Effector memory CD4-positive, alpha-beta T cell (primary cell): ENCODE results near the gene PDCD7.

Experiments
- DNase-seq, 3 donors: peaks; one replicate each; pipeline ENCODE4 v3.0.0-alpha.2; 2020
- H3K27ac ChIP-seq: 2 replicates; pipeline ENCODE4 v1.7.0; 2013; ENCODE audit warnings: mild to moderate bottlenecking, low read length, moderate library complexity; ENCODE audit not compliant: insufficient read depth, poor library complexity, severe bottlenecking
- H3K27me3 ChIP-seq: replicated peaks from 2 replicates; pipeline ENCODE4 v1.7.0; 2013; ENCODE audit warnings: mild to moderate bottlenecking, low read length; ENCODE audit not compliant: insufficient read depth, control insufficient read depth, poor library complexity, severe bottlenecking
- H3K36me3 ChIP-seq: 2 replicates; pipeline ENCODE4 v1.7.0; 2013; ENCODE audit warnings: mild to moderate bottlenecking, low read length, moderate library complexity; ENCODE audit not compliant: control insufficient read depth, insufficient read depth
- H3K4me1 ChIP-seq: 2 replicates; pipeline ENCODE4 v1.7.0; 2013; ENCODE audit warnings: low read length, mild to moderate bottlenecking; ENCODE audit not compliant: control insufficient read depth, insufficient read depth, poor library complexity, severe bottlenecking
- H3K4me3 ChIP-seq: 2 replicates; pipeline ENCODE4 v1.7.0; 2013; ENCODE audit warnings: low read length, low read depth, mild to moderate bottlenecking; ENCODE audit not compliant: insufficient read depth, poor library complexity, severe bottlenecking
- H3K9me3 ChIP-seq: 2 replicates; pipeline ENCODE4 v1.7.0; 2013; ENCODE audit warnings: mild to moderate bottlenecking, low read length, moderate library complexity; ENCODE audit not compliant: control insufficient read depth

The PDCD7 gene

GRCh38 chr15:65134538-65134937, 930 bp upstream of the PDCD7 start:
- Histone ChIP-seq H3K27me3 (no peaks in the 10 kb centered on the region), H3K27ac (no peak overlapping the region), H3K9me3 (no peaks in the 10 kb centered on the region), H3K4me1 (peaks cover 11% of the 10 kb centered on the region), H3K36me3 (no peaks in the 10 kb centered on the region), H3K4me3 (no peak overlapping the region)
- no peak for DNase-seq

GRCh38 chr15:65132878-65133547, 595 bp downstream of the PDCD7 start:
- peaks cover 12% of the 10 kb centered on the region for H3K36me3 ChIP-seq
- DNase-seq, result peak in 1 of 3 donors; percentile 0
- H3K4me1 ChIP-seq, result peaks cover 11% of the 10 kb centered on the region
- peak overlapping the region; percentile 84 for H3K27ac ChIP-seq
- no peaks in the 10 kb centered on the region for H3K27me3 ChIP-seq
- H3K4me3 ChIP-seq, result peak overlapping the region; percentile 98
- no peaks in the 10 kb centered on the region for H3K9me3 ChIP-seq

- no peak overlapping the region for H3K4me3 ChIP-seq
- DNase-seq, result no peak
Measured at GRCh38 chr15:65130941-65131340, 2.7 kb downstream of the PDCD7 start.

GRCh38 chr15:65115542-65115941, 18.1 kb downstream of the PDCD7 start:
- no peak overlapping the region for H3K27ac ChIP-seq
- no peaks in the 10 kb centered on the region for H3K27me3 ChIP-seq
- no peak for DNase-seq
- no peaks in the 10 kb centered on the region for H3K9me3 ChIP-seq
- peaks cover 66% of the 10 kb centered on the region for H3K36me3 ChIP-seq
- no peaks in the 10 kb centered on the region for H3K4me1 ChIP-seq
- no peak overlapping the region for H3K4me3 ChIP-seq

More at GRCh38 chr15:65130941-65131340, 2.7 kb downstream of the PDCD7 start:
- H3K27ac ChIP-seq, result no peak overlapping the region
- peaks cover 29% of the 10 kb centered on the region for H3K36me3 ChIP-seq
- H3K27me3 ChIP-seq, result no peaks in the 10 kb centered on the region
- H3K9me3 ChIP-seq, result no peaks in the 10 kb centered on the region
- H3K4me1 ChIP-seq, result peaks cover 11% of the 10 kb centered on the region

GRCh38 chr15:65115086-65115485, 18.5 kb downstream of the PDCD7 start, which contains the start of gene UBAP1L:
UBAP1L (minus strand) TSS chr15:65115200; CDS start chr15:65106215, 8,985 bp downstream.
- H3K4me1 ChIP-seq, result no peaks in the 10 kb centered on the region
- H3K4me3 ChIP-seq, result no peak within 1 kb of the TSS
- H3K9me3 ChIP-seq, result no peaks in the 10 kb centered on the region
- DNase-seq, result no peak
- peaks cover 64% of the 10 kb centered on the region for H3K36me3 ChIP-seq
- H3K27ac ChIP-seq, result no peak within 1 kb of the TSS
- H3K27me3 ChIP-seq, result no peaks in the 10 kb centered on the region

DNA sequence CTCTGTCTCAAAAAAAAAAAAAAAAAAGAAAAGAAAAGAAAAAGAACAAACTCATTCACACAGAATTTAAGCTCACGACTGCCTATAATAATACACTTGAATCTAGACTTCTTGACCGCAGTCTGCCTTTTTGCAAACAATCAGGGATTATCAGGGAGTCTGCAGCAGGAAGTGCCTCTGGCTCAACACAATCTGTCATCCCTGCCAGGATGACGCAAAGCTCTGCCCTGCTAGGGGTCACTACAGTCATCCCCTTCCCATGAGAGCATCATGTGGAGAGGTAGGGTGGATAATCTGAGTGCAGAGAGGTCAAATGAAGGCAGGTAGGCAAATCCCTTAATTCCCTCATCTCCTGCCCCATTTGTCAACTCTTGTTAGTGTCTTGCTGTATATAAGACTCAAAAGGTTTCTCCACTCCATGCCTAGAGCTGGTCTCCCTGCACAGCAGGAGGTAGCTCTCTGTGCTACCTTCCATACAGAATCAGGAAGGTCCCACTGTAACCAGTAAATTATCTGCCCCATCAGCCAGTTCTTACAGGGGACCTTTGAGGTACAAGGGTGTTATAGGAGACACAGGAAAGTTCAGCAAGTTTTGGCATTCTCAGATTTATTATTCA, 22.8 kb downstream of the PDCD7 start:
- H3K27me3 ChIP-seq, result no peaks in the 10 kb centered on the region
- no peaks in the 10 kb centered on the region for H3K9me3 ChIP-seq
- DNase-seq, result no peak
- H3K4me1 ChIP-seq, result no peaks in the 10 kb centered on the region
- no peak overlapping the region for H3K4me3 ChIP-seq
- H3K36me3 ChIP-seq, result peaks cover 30% of the 10 kb centered on the region
- H3K27ac ChIP-seq, result no peak overlapping the region

GRCh38 chr15:65106011-65106590, 27.5 kb downstream of the PDCD7 start:
- H3K4me3 ChIP-seq, result no peak overlapping the region
- no peaks in the 10 kb centered on the region for H3K9me3 ChIP-seq
- no peak overlapping the region for H3K27ac ChIP-seq
- H3K36me3 ChIP-seq, result peaks cover 3% of the 10 kb centered on the region
- no peak for DNase-seq
- H3K27me3 ChIP-seq, result no peaks in the 10 kb centered on the region
- H3K4me1 ChIP-seq, result no peaks in the 10 kb centered on the region

DNA sequence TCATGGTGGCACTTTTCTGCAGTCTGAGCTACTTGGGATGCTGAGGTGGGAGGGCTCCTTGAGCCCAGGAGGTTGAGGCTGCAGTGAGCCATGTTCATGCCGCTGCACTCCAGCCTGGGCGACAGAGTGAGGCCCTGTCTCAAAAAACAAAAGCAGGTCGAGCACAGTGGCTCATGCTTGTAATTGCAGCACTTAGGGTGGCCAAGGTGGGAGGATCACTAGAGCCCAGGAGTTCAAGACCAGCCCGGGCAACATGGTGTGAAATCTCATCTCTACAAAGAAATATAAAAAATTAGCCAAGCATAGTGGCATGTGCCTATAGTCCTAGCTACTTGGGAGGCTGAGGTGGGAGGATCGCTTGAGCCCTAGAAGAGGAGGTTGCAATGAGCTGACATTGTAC, 28.6 kb downstream of the PDCD7 start:
- H3K9me3 ChIP-seq, result no peaks in the 10 kb centered on the region
- H3K27me3 ChIP-seq, result no peaks in the 10 kb centered on the region
- no peaks in the 10 kb centered on the region for H3K4me1 ChIP-seq
- DNase-seq, result no peak
- no peak overlapping the region for H3K27ac ChIP-seq
- peaks cover 3% of the 10 kb centered on the region for H3K36me3 ChIP-seq
- no peak overlapping the region for H3K4me3 ChIP-seq

- no peaks in the 10 kb centered on the region for H3K9me3 ChIP-seq
- no peaks in the 10 kb centered on the region for H3K4me1 ChIP-seq
- no peaks in the 10 kb centered on the region for H3K27me3 ChIP-seq
- H3K4me3 ChIP-seq, result no peak overlapping the region
- no peak overlapping the region for H3K27ac ChIP-seq
- peaks cover 20% of the 10 kb centered on the region for H3K36me3 ChIP-seq
- no peak for DNase-seq
Measured at GRCh38 chr15:65102912-65103311, 30.7 kb downstream of the PDCD7 start.
